Neuronal stem cell (in vitro differentiated cells): ENCODE data around the gene CFAP57.
A peak's percentile ranks its signal among the peaks of the same experiment; 100 is the strongest.

Experiments used
- DNase-seq: peaks from one replicate; pipeline ENCODE4 v3.0.0-alpha.2; 2013; ENCODE audit warnings: low spot score
- H2AFZ ChIP-seq: one replicate; pipeline ENCODE4 v1.6.1; 2013; ENCODE audit warnings: mild to moderate bottlenecking, low read length, inconsistent platforms
- H2AK5ac ChIP-seq: 2 replicates; pipeline ENCODE4 v1.6.1; 2013; ENCODE audit warnings: low read depth, mild to moderate bottlenecking, inconsistent platforms, low read length, moderate library complexity, mixed read lengths
- H2BK120ac ChIP-seq: 2 replicates; pipeline ENCODE4 v1.6.1; 2013; ENCODE audit warnings: low read depth, mild to moderate bottlenecking, inconsistent platforms, low read length, moderate library complexity, mixed read lengths
- H2BK12ac ChIP-seq: one replicate; pipeline ENCODE4 v1.6.1; 2013; ENCODE audit warnings: low read length, inconsistent platforms
- H2BK15ac ChIP-seq: 2 replicates; pipeline ENCODE4 v1.6.1; 2013; ENCODE audit warnings: mild to moderate bottlenecking, low read length, inconsistent platforms, mixed read lengths
- H2BK5ac ChIP-seq: one replicate; pipeline ENCODE4 v1.6.1; 2013; ENCODE audit warnings: inconsistent platforms, mild to moderate bottlenecking, low read length, moderate library complexity
- H3K14ac ChIP-seq: one replicate; pipeline ENCODE4 v1.6.1; 2013; ENCODE audit warnings: low read length, inconsistent platforms
- H3K18ac ChIP-seq: 2 replicates; pipeline ENCODE4 v1.6.1; 2013; ENCODE audit warnings: low read length, inconsistent platforms
- H3K23ac ChIP-seq: 2 replicates; pipeline ENCODE4 v1.6.1; 2013; ENCODE audit warnings: low read depth, mild to moderate bottlenecking, mixed read lengths, low read length, inconsistent platforms; ENCODE audit not compliant: poor library complexity
- H3K27ac ChIP-seq: replicated peaks from 3 replicates; pipeline ENCODE4 v1.5.1; 2013; ENCODE audit warnings: low read length, inconsistent platforms
- H3K27me3 ChIP-seq, 3 experiments: 2 replicates each; pipeline ENCODE4 v1.6.1; 2013; ENCODE audit warnings: low read length in 3 of 3, mild to moderate bottlenecking in 2 of 3, inconsistent platforms in 1 of 3, low read depth in 1 of 3, mixed read lengths in 1 of 3, moderate library complexity in 1 of 3; ENCODE audit not compliant: control insufficient read depth in 3 of 3, insufficient read depth in 3 of 3
- H3K36me3 ChIP-seq, 2 donors: replicated peaks in 1 of 2; 2 replicates each; pipeline ENCODE4 v1.6.1; 2013; ENCODE audit warnings: low read length in 2 of 2; ENCODE audit not compliant: control insufficient read depth in 2 of 2, insufficient read depth in 2 of 2
- H3K4ac ChIP-seq: 2 replicates; pipeline ENCODE4 v1.6.1; 2013; ENCODE audit warnings: inconsistent platforms, mild to moderate bottlenecking, low read length, moderate library complexity
- H3K4me1 ChIP-seq, 2 donors: 1 replicate in 1 of 2; 2 replicates in 1 of 2; pipeline ENCODE4 v1.6.1; 2013; ENCODE audit warnings: low read length in 2 of 2, low read depth in 1 of 2; ENCODE audit not compliant: control insufficient read depth in 2 of 2, insufficient read depth in 1 of 2
- H3K4me2 ChIP-seq: one replicate; pipeline ENCODE4 v1.6.1; 2013; ENCODE audit warnings: mild to moderate bottlenecking, low read length, inconsistent platforms; ENCODE audit not compliant: insufficient read depth, poor library complexity, severe bottlenecking
- H3K4me3 ChIP-seq, 2 donors: 2 replicates each; pipeline ENCODE4 v1.5.1; 2013; ENCODE audit warnings: low read length in 2 of 2, mild to moderate bottlenecking in 2 of 2, inconsistent platforms in 1 of 2, moderate library complexity in 1 of 2
- H3K79me1 ChIP-seq: one replicate; pipeline ENCODE4 v1.6.1; 2013; ENCODE audit warnings: low read depth, mild to moderate bottlenecking, inconsistent platforms, low read length, moderate library complexity
- H3K9ac ChIP-seq: one replicate; pipeline ENCODE4 v1.6.1; 2013; ENCODE audit warnings: mild to moderate bottlenecking, low read depth, low read length, inconsistent platforms; ENCODE audit not compliant: poor library complexity
- H3K9me3 ChIP-seq, 2 donors: replicated peaks in 1 of 2; 2 replicates each; pipeline versions ENCODE3 to v1.6.1; 2013; ENCODE audit warnings: low read length in 2 of 2, mild to moderate bottlenecking in 2 of 2, inconsistent platforms in 1 of 2, low read depth in 1 of 2, mixed read lengths in 1 of 2, moderate library complexity in 1 of 2; ENCODE audit not compliant: control insufficient read depth in 2 of 2, insufficient read depth in 1 of 2
- H4K8ac ChIP-seq: one replicate; pipeline ENCODE4 v1.6.1; 2013; ENCODE audit warnings: low read depth, mild to moderate bottlenecking, inconsistent platforms, low read length, moderate library complexity
- H4K91ac ChIP-seq: one replicate; pipeline ENCODE4 v1.6.1; 2013; ENCODE audit warnings: low read length, low read depth, mild to moderate bottlenecking, inconsistent platforms; ENCODE audit not compliant: poor library complexity
- WGBS, 2 donors: extraction: QIAGEN DNeasy Blood & Tissue Kit; methylation state at CpG; one replicate each; pipeline ENCODE4 v1.1.7; 2013; ENCODE audit warnings: missing lambda C conversion rate in 2 of 2, mixed read lengths in 1 of 2; ENCODE audit not compliant: insufficient read length in 2 of 2, insufficient replicate concordance in 1 of 2; ENCODE audit errors: extremely low coverage in 2 of 2; 5-methylcytosine and 5-hydroxymethylcytosine counted together

CFAP57 gene

DNA sequence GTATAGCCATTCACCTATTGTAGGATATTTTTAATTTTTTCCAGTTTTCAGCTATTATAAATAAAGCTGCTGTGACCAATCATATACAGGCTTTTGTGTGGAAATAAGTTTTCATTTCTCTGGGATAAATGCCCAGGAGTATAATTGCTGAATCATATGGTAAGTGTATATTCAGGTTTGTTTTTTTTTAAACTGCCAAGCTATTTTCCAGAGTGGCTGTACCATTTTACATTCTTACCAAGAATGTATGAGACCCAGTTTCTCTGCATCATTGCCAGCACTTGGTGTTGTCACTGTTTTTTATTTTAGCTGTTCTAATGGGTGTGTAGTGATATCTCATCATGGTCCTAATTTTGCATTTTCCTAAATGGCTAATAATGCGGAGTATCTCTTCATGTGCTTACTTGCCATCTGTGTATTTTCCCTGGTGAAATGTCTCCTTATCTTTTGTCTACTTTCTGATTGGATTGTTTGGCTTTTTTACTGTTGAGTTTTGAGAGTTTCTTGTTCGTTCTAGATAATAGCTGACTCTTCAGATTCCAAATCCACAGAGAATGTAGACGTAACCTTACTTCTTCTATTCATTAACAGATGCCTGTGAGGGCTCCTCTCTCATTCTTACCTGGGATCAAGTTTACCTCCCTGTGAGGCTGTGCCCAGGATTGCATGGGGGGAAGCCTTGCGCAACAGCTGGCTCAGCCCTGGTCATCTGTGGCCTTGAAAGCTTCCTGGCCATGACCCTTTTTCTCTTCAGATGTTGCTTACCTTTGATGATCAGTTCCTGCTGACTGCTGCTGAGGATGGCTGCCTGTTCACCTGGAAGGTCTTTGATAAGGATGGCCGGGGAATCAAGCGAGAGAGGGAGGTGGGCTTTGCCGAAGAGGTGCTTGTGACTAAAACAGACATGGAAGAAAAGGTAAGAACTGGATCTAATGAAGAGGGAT is 42.6 kb downstream of the CFAP57 start:
- Histone ChIP-seq H2AK5ac (no peak overlapping the region), H2AFZ (no peak overlapping the region), H2BK12ac (no peak overlapping the region), H3K36me3 (no peaks in the 10 kb centered on the region), H3K4me1 (no peaks in the 10 kb centered on the region), H2BK5ac (no peak overlapping the region), H3K27me3 (peaks cover 0 to 25% (median 0%) of the 10 kb centered on the region in 3 experiments), H3K14ac (peak overlapping the region; percentile 31), H2BK15ac (no peak overlapping the region), H2BK120ac (no peak overlapping the region), H3K18ac (no peak overlapping the region), H3K79me1 (no peaks in the 10 kb centered on the region), H3K9ac (no peak overlapping the region), H3K9me3 (no peaks in the 10 kb centered on the region), H4K8ac (no peak overlapping the region), H4K91ac (no peak overlapping the region), H3K4me3 (no peak overlapping the region), H3K23ac (no peak overlapping the region), H3K4ac (no peak overlapping the region), H3K27ac (no peak overlapping the region), H3K4me2 (no peak overlapping the region)
- WGBS, 2 donors = no CpG with 5 or more reads among the region's 7 CpGs
- DNase-seq = no peak

- Histone ChIP-seq H2BK12ac (no peak overlapping the region), H2AK5ac (no peak overlapping the region), H2BK5ac (no peak overlapping the region), H3K9ac (no peak overlapping the region), H3K36me3 (no peaks in the 10 kb centered on the region), H3K23ac (peak overlapping the region; percentile 78), H3K4me3 (no peak overlapping the region), H4K8ac (no peak overlapping the region), H3K9me3 (no peaks in the 10 kb centered on the region), H3K27ac (no peak overlapping the region), H3K4me2 (no peak overlapping the region), H2BK15ac (no peak overlapping the region), H3K79me1 (no peaks in the 10 kb centered on the region), H3K27me3 (peaks cover 0 to 45% (median 0%) of the 10 kb centered on the region in 3 experiments), H2BK120ac (no peak overlapping the region), H3K14ac (peak overlapping the region; percentile 10), H3K4me1 (no peaks in the 10 kb centered on the region), H2AFZ (no peak overlapping the region), H4K91ac (no peak overlapping the region), H3K18ac (no peak overlapping the region), H3K4ac (no peak overlapping the region)
- no peak for DNase-seq
- WGBS, 2 donors = no CpG with 5 or more reads among the region's 10 CpGs
These were observed 45.6 kb downstream of the CFAP57 start for GRCh38 chr1:43217747-43218146.

GRCh38 chr1:43220905-43221778 is 49.0 kb downstream of the CFAP57 start:
- no peak overlapping the region for H3K9ac ChIP-seq
- H3K4me1 ChIP-seq = no peaks in the 10 kb centered on the region
- peaks cover 0 to 59% (median 0%) of the 10 kb centered on the region in 3 experiments for H3K27me3 ChIP-seq
- no peak overlapping the region for H3K4ac ChIP-seq
- H4K8ac ChIP-seq = no peak overlapping the region
- H2BK15ac ChIP-seq = no peak overlapping the region
- H3K4me3 ChIP-seq = no peak overlapping the region
- no peak for DNase-seq
- no peak overlapping the region for H3K27ac ChIP-seq
- no peak overlapping the region for H2BK120ac ChIP-seq
- no peaks in the 10 kb centered on the region for H3K9me3 ChIP-seq
- H2AK5ac ChIP-seq = no peak overlapping the region
- no peaks in the 10 kb centered on the region for H3K79me1 ChIP-seq
- no peak overlapping the region for H3K14ac ChIP-seq
- no peak overlapping the region for H2BK12ac ChIP-seq
- H3K23ac ChIP-seq = no peak overlapping the region
- WGBS, 2 donors = no CpG with 5 or more reads among the region's 7 CpGs
- no peak overlapping the region for H4K91ac ChIP-seq
- no peak overlapping the region for H2AFZ ChIP-seq
- no peak overlapping the region for H3K4me2 ChIP-seq
- no peak overlapping the region for H3K18ac ChIP-seq
- no peaks in the 10 kb centered on the region for H3K36me3 ChIP-seq
- H2BK5ac ChIP-seq = no peak overlapping the region

DNA sequence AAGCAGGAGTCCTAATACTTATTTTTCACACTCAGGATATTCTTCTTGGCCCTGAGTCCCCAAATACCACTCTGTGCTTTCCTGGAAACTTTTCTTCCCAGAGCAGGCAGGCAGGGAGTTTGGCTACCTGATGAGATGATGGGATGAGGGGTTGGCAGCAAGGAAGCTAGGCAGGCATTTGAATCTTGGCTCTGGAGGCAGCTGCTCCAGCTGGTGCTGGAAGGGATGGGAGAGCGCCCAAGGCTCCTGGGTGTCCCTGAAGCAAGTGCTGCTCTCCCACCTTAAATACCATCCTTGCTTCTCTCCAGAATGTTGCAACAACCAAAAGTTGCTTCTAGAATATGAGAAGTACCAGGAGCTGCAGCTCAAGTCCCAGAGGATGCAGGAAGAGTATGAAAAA is 49.7 kb downstream of the CFAP57 start:
- H4K91ac ChIP-seq = no peak overlapping the region
- DNase-seq = no peak
- no peak overlapping the region for H3K4ac ChIP-seq

More for the DNA sequence above, 49.7 kb downstream of the CFAP57 start:
- no peaks in the 10 kb centered on the region for H3K79me1 ChIP-seq
- peaks cover 0 to 53% (median 0%) of the 10 kb centered on the region in 3 experiments for H3K27me3 ChIP-seq
- H3K14ac ChIP-seq = no peak overlapping the region
- no peak overlapping the region for H2AFZ ChIP-seq
- no peaks in the 10 kb centered on the region for H3K4me1 ChIP-seq
- H3K18ac ChIP-seq = no peak overlapping the region
- H3K23ac ChIP-seq = no peak overlapping the region
- H2BK15ac ChIP-seq = no peak overlapping the region
- no peak overlapping the region for H4K8ac ChIP-seq
- H3K27ac ChIP-seq = no peak overlapping the region
- no CpG with 5 or more reads among the region's 1 CpG for WGBS, 2 donors
- no peak overlapping the region for H3K4me2 ChIP-seq
- no peak overlapping the region for H2BK5ac ChIP-seq
- H2BK12ac ChIP-seq = no peak overlapping the region
- H3K9me3 ChIP-seq = no peaks in the 10 kb centered on the region
- no peak overlapping the region for H2AK5ac ChIP-seq
- no peaks in the 10 kb centered on the region for H3K36me3 ChIP-seq
- H3K4me3 ChIP-seq = no peak overlapping the region
- no peak overlapping the region for H2BK120ac ChIP-seq
- H3K9ac ChIP-seq = no peak overlapping the region
